ENCODE results near the gene MYT1.

The MYT1 gene

DNA sequence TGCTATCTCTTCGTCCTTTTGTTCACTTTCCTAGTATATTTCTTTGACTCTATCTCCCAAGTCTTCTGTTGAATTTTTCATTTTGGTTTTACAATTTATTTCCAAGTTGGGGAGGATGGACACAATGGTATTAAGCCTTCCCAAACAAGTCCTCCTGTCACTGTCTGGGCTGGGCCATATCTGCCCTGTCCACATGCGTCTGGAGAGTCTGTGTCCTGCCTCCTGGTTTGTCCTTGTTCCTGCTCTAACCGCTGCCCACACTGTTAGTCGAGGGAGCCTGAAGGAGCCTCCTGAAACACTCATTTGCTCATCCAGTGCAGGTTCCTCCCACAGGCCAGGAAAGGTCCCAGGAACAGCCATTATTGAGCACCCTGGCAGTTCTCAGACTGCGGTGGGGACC, 17.1 kb downstream of the MYT1 start:
- Histone ChIP-seq H3K27me3 (ENCODE audit: control insufficient read depth, insufficient read depth, low read length) (no peaks in the 10 kb centered on the region), H3K79me2 (peaks cover 10% of the 10 kb centered on the region), H3K4me2 (ENCODE audit: low read length) (no peak overlapping the region), H3K9ac (no peak overlapping the region), H3K4me3 (ENCODE audit: low read depth, low read length) (no peak overlapping the region), H3K4me1 (peaks cover 10% of the 10 kb centered on the region), H3K36me3 (ENCODE audit: control insufficient read depth, insufficient read depth, low read length) (no peaks in the 10 kb centered on the region), H3K27ac (no peak overlapping the region), H3K9me3 (ENCODE audit: control insufficient read depth, low read length) (no peaks in the 10 kb centered on the region), H2AFZ (no peak overlapping the region)
- TF ChIP-seq, protein P1, sequence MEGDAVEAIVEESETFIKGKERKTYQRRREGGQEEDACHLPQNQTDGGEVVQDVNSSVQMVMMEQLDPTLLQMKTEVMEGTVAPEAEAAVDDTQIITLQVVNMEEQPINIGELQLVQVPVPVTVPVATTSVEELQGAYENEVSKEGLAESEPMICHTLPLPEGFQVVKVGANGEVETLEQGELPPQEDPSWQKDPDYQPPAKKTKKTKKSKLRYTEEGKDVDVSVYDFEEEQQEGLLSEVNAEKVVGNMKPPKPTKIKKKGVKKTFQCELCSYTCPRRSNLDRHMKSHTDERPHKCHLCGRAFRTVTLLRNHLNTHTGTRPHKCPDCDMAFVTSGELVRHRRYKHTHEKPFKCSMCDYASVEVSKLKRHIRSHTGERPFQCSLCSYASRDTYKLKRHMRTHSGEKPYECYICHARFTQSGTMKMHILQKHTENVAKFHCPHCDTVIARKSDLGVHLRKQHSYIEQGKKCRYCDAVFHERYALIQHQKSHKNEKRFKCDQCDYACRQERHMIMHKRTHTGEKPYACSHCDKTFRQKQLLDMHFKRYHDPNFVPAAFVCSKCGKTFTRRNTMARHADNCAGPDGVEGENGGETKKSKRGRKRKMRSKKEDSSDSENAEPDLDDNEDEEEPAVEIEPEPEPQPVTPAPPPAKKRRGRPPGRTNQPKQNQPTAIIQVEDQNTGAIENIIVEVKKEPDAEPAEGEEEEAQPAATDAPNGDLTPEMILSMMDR (IDR thresholded peaks at IDR 0.05): no peak

DNA sequence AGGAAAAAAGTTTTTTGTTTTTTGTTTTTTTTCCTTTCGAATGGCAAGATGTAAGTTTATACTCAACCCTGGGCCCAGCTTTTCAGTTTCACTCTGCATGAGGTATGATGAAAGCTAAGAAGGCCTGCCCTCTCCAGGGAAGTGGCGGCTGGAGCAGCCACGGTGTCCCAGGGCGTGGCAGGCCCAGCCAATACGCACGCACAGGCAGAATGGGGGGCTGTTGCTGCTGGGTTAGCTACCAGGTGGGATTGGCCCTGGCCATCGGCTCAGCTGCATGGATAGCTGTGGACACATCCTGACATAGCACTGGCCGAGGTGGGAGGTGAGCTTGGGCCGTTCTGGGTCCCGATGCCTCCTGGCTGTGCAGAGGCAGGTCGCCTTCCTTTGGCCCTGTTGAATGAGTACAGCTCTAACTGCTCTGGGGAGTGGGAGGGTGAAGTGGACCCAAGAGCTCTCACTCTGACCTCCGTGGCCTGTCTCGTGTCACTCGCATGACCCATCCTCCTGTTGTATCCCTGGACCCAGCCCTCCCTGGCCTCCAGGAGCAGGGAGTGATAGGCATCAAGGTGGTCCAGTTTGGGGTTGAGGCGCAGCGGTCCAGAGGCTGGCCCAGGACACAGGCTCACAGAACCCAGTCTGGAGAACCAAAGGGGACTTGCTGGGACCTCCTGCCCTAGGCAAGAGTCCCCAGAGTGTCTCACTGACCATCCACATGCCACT, 18.1 kb downstream of the MYT1 start:
- Histone ChIP-seq H3K4me1 (peaks cover 3% of the 10 kb centered on the region), H3K9ac (no peak overlapping the region), H3K36me3 (ENCODE audit: control insufficient read depth, insufficient read depth, low read length) (no peaks in the 10 kb centered on the region), H3K4me2 (ENCODE audit: low read length) (no peak overlapping the region), H3K9me3 (ENCODE audit: control insufficient read depth, low read length) (no peaks in the 10 kb centered on the region), H3K27ac (no peak overlapping the region), H2AFZ (no peak overlapping the region), H3K4me3 (ENCODE audit: low read depth, low read length) (no peak overlapping the region), H3K79me2 (peaks cover 10% of the 10 kb centered on the region), H3K27me3 (ENCODE audit: control insufficient read depth, insufficient read depth, low read length) (no peaks in the 10 kb centered on the region)
- TF ChIP-seq, protein P1 (IDR thresholded peaks at IDR 0.05): no peak

DNA sequence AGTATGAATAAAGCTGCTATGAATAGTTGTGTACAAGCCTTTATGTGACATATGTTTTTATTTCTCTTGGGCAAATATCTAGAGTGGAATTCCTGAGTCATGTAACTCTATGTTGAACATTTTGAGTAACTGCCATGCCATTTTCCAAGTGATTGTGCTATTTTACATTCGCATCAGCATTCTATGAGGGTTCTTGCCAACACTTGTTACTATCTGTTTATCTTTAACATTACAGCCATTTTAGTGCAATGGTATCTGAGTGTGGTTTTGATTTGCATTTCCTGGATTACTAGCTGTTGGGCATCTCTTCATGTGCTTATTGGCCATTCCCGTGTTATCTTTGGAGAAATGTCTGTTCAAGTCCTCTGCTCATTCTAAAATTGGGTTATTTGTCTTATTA, 19.1 kb downstream of the MYT1 start:
- peaks cover under 1% of the 10 kb centered on the region for H3K4me1 ChIP-seq
- H3K4me2 ChIP-seq (ENCODE audit: low read length): no peak overlapping the region
- no peak overlapping the region for H3K9ac ChIP-seq
- H3K36me3 ChIP-seq (ENCODE audit: control insufficient read depth, insufficient read depth, low read length): no peaks in the 10 kb centered on the region
- TF ChIP-seq, protein P1 (IDR thresholded peaks at IDR 0.05): no peak
- H3K4me3 ChIP-seq (ENCODE audit: low read depth, low read length): no peak overlapping the region
- no peak overlapping the region for H3K27ac ChIP-seq
- no peaks in the 10 kb centered on the region for H3K27me3 ChIP-seq (ENCODE audit: control insufficient read depth, insufficient read depth, low read length)
- no peaks in the 10 kb centered on the region for H3K9me3 ChIP-seq (ENCODE audit: control insufficient read depth, low read length)
- H3K79me2 ChIP-seq: peaks cover 10% of the 10 kb centered on the region
- H2AFZ ChIP-seq: no peak overlapping the region

DNA sequence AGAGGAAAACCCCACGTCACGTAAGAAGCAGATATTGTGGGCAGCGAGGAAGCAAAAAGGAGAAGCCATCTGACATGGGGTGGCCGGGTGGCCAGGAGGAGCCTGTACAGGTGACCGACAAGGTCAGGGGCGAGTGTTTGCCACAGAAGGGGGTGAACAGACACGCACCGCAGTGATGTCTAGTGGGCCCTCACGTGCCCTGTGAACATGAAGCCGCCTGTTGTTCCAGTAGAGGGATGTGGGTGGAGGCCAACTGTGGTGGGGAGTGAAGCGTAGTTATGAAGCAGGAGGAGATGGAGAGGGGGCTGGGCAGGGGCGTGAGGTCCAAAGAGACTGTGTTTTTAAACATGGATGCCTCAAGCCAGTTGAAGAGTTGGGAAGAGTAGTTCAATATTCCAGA, 20.5 kb downstream of the MYT1 start:
- Histone ChIP-seq H3K4me3 (ENCODE audit: low read depth, low read length) (no peak overlapping the region), H3K27me3 (ENCODE audit: control insufficient read depth, insufficient read depth, low read length) (no peaks in the 10 kb centered on the region), H3K9me3 (ENCODE audit: control insufficient read depth, low read length) (no peaks in the 10 kb centered on the region), H3K4me2 (ENCODE audit: low read length) (no peak overlapping the region), H3K36me3 (ENCODE audit: control insufficient read depth, insufficient read depth, low read length) (no peaks in the 10 kb centered on the region), H3K27ac (no peak overlapping the region), H3K4me1 (peaks cover 15% of the 10 kb centered on the region), H3K9ac (no peak overlapping the region), H2AFZ (no peak overlapping the region), H3K79me2 (peaks cover 1% of the 10 kb centered on the region)
- TF ChIP-seq, protein P1 (IDR thresholded peaks at IDR 0.05): no peak
